D721Med (cell line): ENCODE measurements around the gene SDK1.

Experiments used
- DNase-seq: peaks from one replicate; pipeline ENCODE4 v3.0.0; 2011; ENCODE audit warnings: low spot score; ENCODE audit not compliant: insufficient read length
- FAIRE-seq: peaks from 2 replicates; lab custom pipeline; 2011; peaks lifted over from hg19 to GRCh38; lab: Jason Lieb, UNC
- TF ChIP-seq, protein P1 (sequence below): IDR thresholded peaks from 2 replicates; pipeline ENCODE4 v1.5.1; 2012; ENCODE audit warnings: mild to moderate bottlenecking, control low read depth; ENCODE audit not compliant: insufficient read depth; ENCODE audit errors: missing control alignments

The SDK1 gene

DNA sequence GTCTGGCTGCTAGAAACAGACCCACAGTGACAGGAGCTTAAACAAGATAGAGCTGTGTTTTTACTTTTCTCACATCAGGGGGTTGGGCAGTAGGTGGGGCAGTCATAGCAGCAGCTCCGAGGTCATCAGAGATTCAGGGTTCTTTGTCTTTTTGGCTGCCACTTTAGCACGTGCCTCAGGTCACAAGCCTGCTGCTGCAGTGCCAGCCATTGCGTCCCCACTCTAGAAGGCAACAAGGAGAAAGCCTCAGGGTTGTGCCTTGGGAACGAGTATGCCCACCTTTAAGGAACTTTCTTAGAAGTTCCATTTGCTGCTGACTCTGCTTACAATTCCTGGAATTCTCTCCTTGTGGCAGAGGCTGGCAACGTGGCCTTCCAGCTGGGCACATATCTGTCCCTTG, 720.4 kb downstream of the SDK1 start:
- FAIRE-seq (no peak), DNase-seq (no peak)
- TF ChIP-seq, protein P1, sequence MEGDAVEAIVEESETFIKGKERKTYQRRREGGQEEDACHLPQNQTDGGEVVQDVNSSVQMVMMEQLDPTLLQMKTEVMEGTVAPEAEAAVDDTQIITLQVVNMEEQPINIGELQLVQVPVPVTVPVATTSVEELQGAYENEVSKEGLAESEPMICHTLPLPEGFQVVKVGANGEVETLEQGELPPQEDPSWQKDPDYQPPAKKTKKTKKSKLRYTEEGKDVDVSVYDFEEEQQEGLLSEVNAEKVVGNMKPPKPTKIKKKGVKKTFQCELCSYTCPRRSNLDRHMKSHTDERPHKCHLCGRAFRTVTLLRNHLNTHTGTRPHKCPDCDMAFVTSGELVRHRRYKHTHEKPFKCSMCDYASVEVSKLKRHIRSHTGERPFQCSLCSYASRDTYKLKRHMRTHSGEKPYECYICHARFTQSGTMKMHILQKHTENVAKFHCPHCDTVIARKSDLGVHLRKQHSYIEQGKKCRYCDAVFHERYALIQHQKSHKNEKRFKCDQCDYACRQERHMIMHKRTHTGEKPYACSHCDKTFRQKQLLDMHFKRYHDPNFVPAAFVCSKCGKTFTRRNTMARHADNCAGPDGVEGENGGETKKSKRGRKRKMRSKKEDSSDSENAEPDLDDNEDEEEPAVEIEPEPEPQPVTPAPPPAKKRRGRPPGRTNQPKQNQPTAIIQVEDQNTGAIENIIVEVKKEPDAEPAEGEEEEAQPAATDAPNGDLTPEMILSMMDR: no peak

DNA sequence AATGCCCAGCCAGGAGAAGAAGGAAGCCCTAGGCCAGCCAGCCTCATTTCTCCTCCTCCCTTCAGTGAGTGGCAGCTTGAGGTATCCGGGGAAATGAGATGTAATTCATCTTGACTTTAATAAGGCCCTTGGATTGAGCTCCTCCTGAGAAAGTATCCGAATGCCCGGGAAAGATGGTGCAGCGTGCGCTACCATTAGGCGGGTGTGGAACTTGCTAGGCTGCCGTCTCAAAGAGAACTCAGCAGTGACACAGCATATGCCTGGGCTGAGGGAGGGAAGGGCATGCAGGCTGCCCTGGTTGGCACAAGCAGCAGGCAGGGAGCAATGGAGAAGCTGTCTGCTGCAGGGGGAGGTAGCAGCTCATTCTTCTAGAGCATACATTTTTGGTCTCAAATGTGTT, 721.2 kb downstream of the SDK1 start:
- TF ChIP-seq, protein P1: no peak
- FAIRE-seq (no peak), DNase-seq (no peak)

DNA sequence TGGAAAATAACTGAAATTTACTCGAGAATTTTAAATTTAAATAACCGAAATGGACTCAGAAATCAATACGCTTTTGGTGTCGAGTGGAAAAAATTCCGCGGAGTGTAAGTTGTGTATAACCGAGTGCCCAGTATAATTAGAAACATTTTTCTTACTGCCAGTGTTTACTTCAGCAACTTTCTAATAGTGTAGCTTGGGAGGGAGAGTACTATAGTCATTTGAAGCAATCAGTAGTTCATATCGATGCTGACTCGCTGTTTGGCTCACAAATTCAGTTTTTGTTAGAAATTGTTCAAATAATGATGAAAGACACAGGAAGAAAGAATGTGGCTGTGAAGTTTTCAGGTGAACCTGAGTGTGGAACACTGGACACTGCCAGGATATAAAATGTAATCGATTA, 722.5 kb downstream of the SDK1 start:
- FAIRE-seq (no peak), DNase-seq (no peak)
- TF ChIP-seq, protein P1: no peak

DNA sequence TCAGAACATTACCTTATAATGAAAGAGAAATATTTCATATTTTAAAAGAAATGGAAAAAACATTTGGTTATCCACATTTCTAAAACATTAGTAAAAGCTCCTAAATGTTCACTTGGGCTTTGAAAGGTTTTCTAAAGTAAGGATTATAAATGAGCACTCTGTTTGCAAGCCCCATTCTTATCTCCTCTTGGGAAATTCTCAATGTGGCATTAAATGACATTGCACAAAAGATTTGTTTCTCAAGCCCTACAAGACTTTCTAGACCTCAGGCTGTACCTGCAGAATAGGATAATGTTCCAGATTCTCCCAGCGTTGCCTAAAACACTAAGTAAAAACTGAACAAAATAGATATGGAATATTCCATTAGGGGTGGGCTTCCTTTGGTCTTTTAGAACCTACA, 723.1 kb downstream of the SDK1 start:
- FAIRE-seq (no peak), DNase-seq (no peak)
- TF ChIP-seq, protein P1: no peak

DNA sequence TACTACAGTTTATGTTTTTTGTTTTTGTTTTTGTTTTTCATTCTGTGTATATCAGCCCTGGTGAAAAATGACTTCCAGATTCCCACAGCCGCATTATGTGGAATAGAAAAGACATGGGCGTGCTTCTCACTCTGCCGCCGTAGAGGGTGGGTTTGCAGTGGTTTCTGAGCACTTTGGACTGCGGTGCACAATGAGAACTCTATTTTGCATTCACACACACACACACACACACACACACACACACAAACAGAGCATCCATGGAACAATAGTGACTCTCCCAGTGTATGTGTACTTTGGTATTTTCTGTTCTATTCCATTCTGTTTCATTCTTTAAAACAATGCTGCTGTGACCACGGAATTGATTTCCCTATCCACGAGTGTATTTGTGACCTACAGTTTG, 723.8 kb downstream of the SDK1 start:
- no peak for DNase-seq
- TF ChIP-seq, protein P1: no peak
- no peak for FAIRE-seq

DNA sequence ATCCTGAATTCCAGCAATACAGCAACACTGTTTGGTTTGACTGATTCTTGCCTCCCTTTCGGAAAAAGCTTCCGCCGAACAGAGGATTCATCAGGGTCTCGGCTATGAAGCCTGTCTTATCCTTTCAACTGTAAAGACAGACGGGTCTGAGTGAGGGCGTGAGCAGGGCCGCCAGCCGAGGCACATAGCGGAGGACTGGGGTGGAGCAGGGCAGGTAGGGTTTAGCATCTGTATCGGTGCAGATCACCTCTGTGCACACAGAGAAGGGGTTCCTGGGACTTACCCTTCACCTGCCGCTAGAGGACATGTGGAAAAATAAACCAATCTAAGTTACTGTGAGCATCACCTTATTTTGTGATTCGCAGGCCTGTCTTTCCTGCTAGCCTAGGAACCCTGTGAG, 724.2 kb downstream of the SDK1 start:
- TF ChIP-seq, protein P1: no peak
- FAIRE-seq (no peak), DNase-seq (no peak)

DNA sequence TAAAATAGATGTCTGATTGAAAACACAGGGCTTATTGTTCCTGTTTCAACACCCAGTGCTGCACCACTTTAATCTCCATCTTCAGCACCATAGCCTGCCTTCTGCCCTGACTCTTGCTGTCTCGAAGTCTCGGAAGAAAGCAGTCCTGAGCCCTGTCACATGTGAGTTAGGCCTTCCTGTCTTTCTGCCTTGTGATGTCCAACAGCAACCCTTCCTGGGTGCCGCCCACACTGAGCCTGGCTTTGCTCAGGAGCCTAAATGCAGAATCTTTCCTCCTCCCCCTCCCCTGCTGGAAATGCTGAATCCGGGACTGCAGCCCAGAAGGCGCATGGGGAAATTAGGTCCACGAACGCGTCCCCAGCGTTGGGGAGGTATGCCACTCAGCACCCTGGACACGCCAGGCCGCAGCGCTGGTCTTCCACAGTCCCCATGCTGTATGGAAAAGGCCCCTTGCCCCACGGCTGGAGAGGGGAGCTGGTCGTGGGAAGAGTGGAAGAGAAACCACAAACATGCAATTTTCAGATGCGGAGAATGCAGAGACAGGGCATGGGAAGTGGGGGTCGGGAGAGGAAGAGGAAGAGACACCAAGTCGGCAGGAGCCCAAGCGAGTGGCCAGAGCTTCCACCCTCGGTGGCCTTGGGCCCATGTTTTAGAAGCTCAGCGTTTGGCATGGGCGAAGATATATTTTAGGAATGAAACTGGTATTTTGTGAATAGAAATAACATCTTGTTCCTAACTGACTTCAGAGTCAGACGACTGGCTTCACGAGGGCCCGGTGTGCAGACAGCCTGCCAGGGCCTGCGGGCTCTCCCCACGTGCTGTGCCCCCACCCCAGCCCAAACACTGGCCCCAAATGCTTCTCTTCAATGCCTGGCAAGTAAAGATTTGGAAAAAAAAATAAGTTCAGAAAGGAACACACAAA, 724.9 kb downstream of the SDK1 start:
- TF ChIP-seq, protein P1: no peak
- DNase-seq (no peak), FAIRE-seq (no peak)
